ENCODE results near the gene ATP11B.
"Not testable (repeated sequence)": the region's sequence is repeated elsewhere in the genome, so short reads cannot be mapped to it uniquely, and the experiment has no call there.

The ATP11B gene

DNA sequence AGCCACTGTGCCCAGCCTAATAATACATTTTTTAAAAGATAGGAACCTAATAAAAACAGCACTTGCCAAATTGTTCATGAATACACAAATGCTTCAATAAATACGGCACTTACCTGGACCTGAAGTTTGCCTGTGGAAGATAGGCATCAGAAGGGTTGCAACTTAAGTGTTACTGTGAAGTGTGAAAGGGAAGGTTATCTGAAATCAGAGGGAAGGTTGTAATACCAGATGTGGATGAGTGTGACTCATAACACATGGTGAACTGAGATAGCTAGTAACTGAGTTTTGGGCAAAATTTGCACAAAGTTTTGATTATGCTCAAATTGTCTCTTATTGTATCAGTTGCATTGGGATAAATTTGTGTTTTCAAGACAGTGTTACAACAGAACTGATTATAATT lies 68.0 kb downstream of the ATP11B start:
- H3K4me3 ChIP-seq (IDR thresholded peaks at IDR 0.05; ENCODE audit: insufficient read depth, low read depth, low read length) = no peak overlapping the region
- H3K9ac ChIP-seq = no peak overlapping the region
- H4K20me1 ChIP-seq (ENCODE audit: insufficient read depth) = no peaks in the 10 kb centered on the region
- peaks cover 8% of the 10 kb centered on the region for H3K4me1 ChIP-seq (ENCODE audit: low read depth, poor library complexity, severe bottlenecking)
- H3K4me2 ChIP-seq = no peak overlapping the region
- H3K36me3 ChIP-seq (ENCODE audit: insufficient read depth) = no peaks in the 10 kb centered on the region
- H3K27me3 ChIP-seq (ENCODE audit: insufficient read depth, low read depth) = no peaks in the 10 kb centered on the region
- no peak for TF ChIP-seq CTCF (conservative IDR thresholded peaks at IDR 0.05; ENCODE audit: low read depth, low read length)
- no peak overlapping the region for H2AFZ ChIP-seq (ENCODE audit: low read depth)
- no peak overlapping the region for H3K27ac ChIP-seq
- no peaks in the 10 kb centered on the region for H3K79me2 ChIP-seq (ENCODE audit: insufficient read depth, low read depth)

- no peaks in the 10 kb centered on the region for H3K79me2 ChIP-seq (ENCODE audit: insufficient read depth, low read depth)
- no peaks in the 10 kb centered on the region for H3K27me3 ChIP-seq (ENCODE audit: insufficient read depth, low read depth)
- no peak overlapping the region for H3K4me3 ChIP-seq (IDR thresholded peaks at IDR 0.05; ENCODE audit: insufficient read depth, low read depth, low read length)
- H3K9ac ChIP-seq = no peak overlapping the region
- no peaks in the 10 kb centered on the region for H3K36me3 ChIP-seq (ENCODE audit: insufficient read depth)
- H3K4me1 ChIP-seq (ENCODE audit: low read depth, poor library complexity, severe bottlenecking) = peaks cover 8% of the 10 kb centered on the region
- no peak overlapping the region for H3K27ac ChIP-seq
- H3K4me2 ChIP-seq = no peak overlapping the region
- H2AFZ ChIP-seq (ENCODE audit: low read depth) = no peak overlapping the region
- no peak for TF ChIP-seq CTCF (conservative IDR thresholded peaks at IDR 0.05; ENCODE audit: low read depth, low read length)
- no peaks in the 10 kb centered on the region for H4K20me1 ChIP-seq (ENCODE audit: insufficient read depth)
Measured at GRCh38 chr3:182862159-182862860, 69.0 kb downstream of the ATP11B start.

GRCh38 chr3:182869059-182869458 lies 75.8 kb downstream of the ATP11B start:
- Histone ChIP-seq H2AFZ (ENCODE audit: low read depth) (no peak overlapping the region), H3K36me3 (ENCODE audit: insufficient read depth) (no peaks in the 10 kb centered on the region), H3K27me3 (ENCODE audit: insufficient read depth, low read depth) (no peaks in the 10 kb centered on the region), H4K20me1 (ENCODE audit: insufficient read depth) (no peaks in the 10 kb centered on the region), H3K9ac (no peak overlapping the region), H3K4me3 (IDR thresholded peaks at IDR 0.05; ENCODE audit: insufficient read depth, low read depth, low read length) (no peak overlapping the region), H3K4me1 (ENCODE audit: low read depth, poor library complexity, severe bottlenecking) (peaks cover 8% of the 10 kb centered on the region), H3K27ac (no peak overlapping the region), H3K79me2 (ENCODE audit: insufficient read depth, low read depth) (no peaks in the 10 kb centered on the region), H3K4me2 (no peak overlapping the region)
- no peak for TF ChIP-seq CTCF (conservative IDR thresholded peaks at IDR 0.05; ENCODE audit: low read depth, low read length)

- not testable (repeated sequence) for H3K27me3 ChIP-seq (ENCODE audit: insufficient read depth, low read depth); H3K79me2 ChIP-seq (ENCODE audit: insufficient read depth, low read depth); H3K36me3 ChIP-seq (ENCODE audit: insufficient read depth); H3K4me1 ChIP-seq (ENCODE audit: low read depth, poor library complexity, severe bottlenecking); H3K4me3 ChIP-seq (IDR thresholded peaks at IDR 0.05; ENCODE audit: insufficient read depth, low read depth, low read length); H3K9ac ChIP-seq; H3K4me2 ChIP-seq; H4K20me1 ChIP-seq (ENCODE audit: insufficient read depth); H2AFZ ChIP-seq (ENCODE audit: low read depth); H3K27ac ChIP-seq
Measured at GRCh38 chr3:182870917-182871316, 77.6 kb downstream of the ATP11B start.

DNA sequence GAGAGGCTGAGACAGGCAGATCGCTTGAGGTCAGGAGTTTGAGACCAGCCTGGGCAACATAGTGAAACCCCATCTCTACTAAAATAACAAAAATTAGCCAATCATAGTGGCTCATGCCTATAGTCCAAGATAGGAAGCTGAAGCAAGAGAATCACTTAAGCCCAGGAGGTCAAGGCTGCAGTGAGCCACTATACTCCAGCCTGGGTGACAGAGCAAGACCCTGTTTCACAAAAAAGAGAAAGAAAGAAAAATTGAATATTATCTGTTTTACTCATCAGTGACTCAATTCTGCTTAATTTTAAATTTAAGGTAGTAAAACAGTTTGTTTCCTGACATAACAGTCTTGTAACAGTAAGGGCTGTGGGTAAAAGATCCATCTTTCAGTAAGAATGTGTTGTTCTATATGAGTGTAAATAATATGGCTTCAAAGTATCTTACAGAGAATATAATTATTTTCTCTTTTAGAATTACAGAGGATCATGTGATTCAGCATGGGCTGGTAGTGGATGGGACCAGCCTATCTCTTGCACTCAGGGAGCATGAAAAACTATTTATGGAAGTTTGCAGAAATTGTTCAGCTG lies 85.8 kb downstream of the ATP11B start:
- Histone ChIP-seq H3K27me3 (ENCODE audit: insufficient read depth, low read depth) (no peaks in the 10 kb centered on the region), H3K27ac (no peak overlapping the region), H3K4me1 (ENCODE audit: low read depth, poor library complexity, severe bottlenecking) (no peaks in the 10 kb centered on the region), H3K36me3 (ENCODE audit: insufficient read depth) (no peaks in the 10 kb centered on the region), H3K4me2 (no peak overlapping the region), H4K20me1 (ENCODE audit: insufficient read depth) (no peaks in the 10 kb centered on the region), H3K4me3 (IDR thresholded peaks at IDR 0.05; ENCODE audit: insufficient read depth, low read depth, low read length) (no peak overlapping the region), H2AFZ (ENCODE audit: low read depth) (no peak overlapping the region), H3K9ac (no peak overlapping the region), H3K79me2 (ENCODE audit: insufficient read depth, low read depth) (no peaks in the 10 kb centered on the region)
- no peak for TF ChIP-seq CTCF (conservative IDR thresholded peaks at IDR 0.05; ENCODE audit: low read depth, low read length)
